Measurements from ENCODE around the gene TNRC6C. TPM values are rescaled to one million over a fixed set of nuclear protein-coding genes. Genes with fewer than 3 reads are reported as not detected.

TNRC6C gene
- total and polyA plus RNA-seq, 7 donors = 1.2 to 22.4 (median 11.4) TPM

- H3K4me3 ChIP-seq = peak overlapping the region; percentile 71
- ATAC-seq = no peak
- WGBS, 3 donors = 94 to 97% (median 95%) methylated on average over 5 of the region's 5 CpGs
- intact Hi-C loops (cut with DNase I) = no loop called here
- H3K9me3 ChIP-seq = no peaks in the 10 kb centered on the region
- DNase-seq = no peak
- peaks cover 0 to 1% of the 10 kb centered on the region in 2 donors for H3K36me3 ChIP-seq (ENCODE audit: insufficient read depth in 1 of 2, low read depth in 1 of 2)
- H3K4me1 ChIP-seq = peaks cover 48% of the 10 kb centered on the region
- no peak for TF ChIP-seq CTCF (IDR thresholded peaks at IDR 0.05)
- peak overlapping the region; percentile 91 for H3K27ac ChIP-seq
- no peaks in the 10 kb centered on the region for H3K27me3 ChIP-seq (ENCODE audit: insufficient read depth in 3 of 3, low read length in 2 of 3)
These were observed 84.0 kb downstream of the TNRC6C start for GRCh38 chr17:78042542-78042941.

GRCh38 chr17:78043031-78043430 lies 84.5 kb downstream of the TNRC6C start:
- H3K27ac ChIP-seq = peak overlapping the region; percentile 91
- WGBS, 3 donors = 37 to 50% (median 47%) methylated on average over 1 of the region's 1 CpG
- DNase-seq (no peak), ATAC-seq (no peak)
- TF ChIP-seq CTCF (IDR thresholded peaks at IDR 0.05) = no peak
- H3K4me1 ChIP-seq = peaks cover 48% of the 10 kb centered on the region
- no peaks in the 10 kb centered on the region for H3K9me3 ChIP-seq
- intact Hi-C loops (cut with DNase I) = no loop called here
- H3K4me3 ChIP-seq = no peak overlapping the region
- no peaks in the 10 kb centered on the region for H3K36me3 ChIP-seq (ENCODE audit: insufficient read depth in 1 of 2, low read depth in 1 of 2)
- no peaks in the 10 kb centered on the region for H3K27me3 ChIP-seq (ENCODE audit: insufficient read depth in 3 of 3, low read length in 2 of 3)

GRCh38 chr17:78044280-78044835 lies 85.9 kb downstream of the TNRC6C start:
- no peaks in the 10 kb centered on the region for H3K27me3 ChIP-seq (ENCODE audit: insufficient read depth in 3 of 3, low read length in 2 of 3)
- ATAC-seq = peak in 2 of 4 donors; percentile 48 to 55
- TF ChIP-seq CTCF (IDR thresholded peaks at IDR 0.05) = no peak
- H3K4me1 ChIP-seq = peaks cover 47% of the 10 kb centered on the region
- WGBS, 3 donors = 35 to 46% (median 37%) methylated on average over 3 of the region's 3 CpGs
- no peaks in the 10 kb centered on the region for H3K9me3 ChIP-seq
- intact Hi-C loops (cut with DNase I) = no loop called here
- no peak for DNase-seq
- peaks cover 0 to 9% of the 10 kb centered on the region in 2 donors for H3K36me3 ChIP-seq (ENCODE audit: insufficient read depth in 1 of 2, low read depth in 1 of 2)
- H3K4me3 ChIP-seq = no peak overlapping the region
- peak overlapping the region; percentile 91 for H3K27ac ChIP-seq

- H3K9me3 ChIP-seq = no peaks in the 10 kb centered on the region
- peaks cover 0 to 18% of the 10 kb centered on the region in 2 donors for H3K36me3 ChIP-seq (ENCODE audit: insufficient read depth in 1 of 2, low read depth in 1 of 2)
- intact Hi-C loops (cut with DNase I) = no loop called here
- DNase-seq (no peak), ATAC-seq (no peak)
- peaks cover 41% of the 10 kb centered on the region for H3K4me1 ChIP-seq
- WGBS, 3 donors = 97% methylated on average over 5 of the region's 5 CpGs
- H3K4me3 ChIP-seq = no peak overlapping the region
- no peak for TF ChIP-seq CTCF (IDR thresholded peaks at IDR 0.05)
- H3K27me3 ChIP-seq (ENCODE audit: insufficient read depth in 3 of 3, low read length in 2 of 3) = no peaks in the 10 kb centered on the region
- H3K27ac ChIP-seq = peak overlapping the region; percentile 91
These were observed 86.8 kb downstream of the TNRC6C start for GRCh38 chr17:78045316-78045715.

- no peak for TF ChIP-seq CTCF (IDR thresholded peaks at IDR 0.05)
- peak; percentile 59 to 71 (median 60) for ATAC-seq
- DNase-seq = no peak
- Histone ChIP-seq H3K36me3 (ENCODE audit: insufficient read depth in 1 of 2, low read depth in 1 of 2) (peaks cover 0 to 32% of the 10 kb centered on the region in 2 donors), H3K9me3 (no peaks in the 10 kb centered on the region), H3K27ac (peak overlapping the region; percentile 91), H3K27me3 (ENCODE audit: insufficient read depth in 3 of 3, low read length in 2 of 3) (no peaks in the 10 kb centered on the region), H3K4me1 (peaks cover 44% of the 10 kb centered on the region), H3K4me3 (peak overlapping the region; percentile 31)
- intact Hi-C loops (cut with DNase I) = no loop called here
- 25 to 42% (median 31%) methylated on average over 2 of the region's 2 CpGs for WGBS, 3 donors
These were observed 88.4 kb downstream of the TNRC6C start for GRCh38 chr17:78046923-78047322.

Data from psoas muscle (tissue), 8 donors.